Cardiac fibroblast (primary cell): ENCODE results near the gene NOC2L.
A peak's percentile ranks its signal among the peaks of the same experiment; 100 is the strongest.
"Not testable (repeated sequence)": the region's sequence is repeated elsewhere in the genome, so short reads cannot be mapped to it uniquely, and the experiment has no call there.

Source experiments
- DNase-seq, 2 donors: peaks; one replicate each; pipeline versions ENCODE4 v3.0.0 to v3.0.0-alpha.2; 2010; ENCODE audit warnings: low read depth in 2 of 2
- H3K4me3 ChIP-seq, 2 donors: replicated peaks in 1 of 2; 1 replicate in 1 of 2; 2 replicates in 1 of 2; pipeline ENCODE4 v1.5.1; 2011; ENCODE audit warnings: low read depth in 2 of 2, low read length in 2 of 2, mild to moderate bottlenecking in 2 of 2, moderate library complexity in 1 of 2
- CTCF ChIP-seq: IDR thresholded peaks from one replicate; pipeline ENCODE4 v1.5.1; 2011; ENCODE audit warnings: low read depth, mild to moderate bottlenecking, low read length, inconsistent platforms

Gene NOC2L

GRCh38 chr1:950881-951280, 8.2 kb downstream of the NOC2L start:
- TF ChIP-seq CTCF, result no peak
- no peak overlapping the region for H3K4me3 ChIP-seq
- no peak for DNase-seq

GRCh38 chr1:950268-950667, 8.8 kb downstream of the NOC2L start:
- no peak for TF ChIP-seq CTCF
- no peak overlapping the region for H3K4me3 ChIP-seq
- no peak for DNase-seq

- TF ChIP-seq CTCF, result no peak
- DNase-seq, result no peak
- H3K4me3 ChIP-seq, result no peak overlapping the region
Measured at GRCh38 chr1:947958-948357, 11.1 kb downstream of the NOC2L start.

GRCh38 chr1:946811-947210, 12.2 kb downstream of the NOC2L start:
- H3K4me3 ChIP-seq, DNase-seq: not testable (repeated sequence)

- no peak for TF ChIP-seq CTCF
- no peak for DNase-seq
- H3K4me3 ChIP-seq, result no peak overlapping the region
Measured at GRCh38 chr1:945688-946556, 13.1 kb downstream of the NOC2L start.

- peak in 1 of 2 donors; percentile 67 for DNase-seq
- H3K4me3 ChIP-seq, result no peak overlapping the region
- no peak for TF ChIP-seq CTCF
Measured at GRCh38 chr1:944341-945325, 14.4 kb downstream of the NOC2L start.
